Right lobe of liver (tissue), 4 donors: Measurements from ENCODE around the gene ZNF658.
"Not testable (repeated sequence)": the region's sequence is repeated elsewhere in the genome, so short reads cannot be mapped to it uniquely, and the experiment has no call there.

ENCODE experiments used
- CTCF ChIP-seq, 4 donors: fragments of 200-600 bp in 3 of 4; fragments of 450-650 bp in 1 of 4; IDR thresholded peaks; one replicate each; pipeline versions ENCODE4 v1.5.1 to v1.8.0; 2016 to 2022; ENCODE audit warnings: antibody characterized with exemption in 4 of 4, mild to moderate bottlenecking in 2 of 4
- POLR2A ChIP-seq: fragments of 450-650 bp; IDR thresholded peaks from one replicate; pipeline ENCODE4 v1.6.1; 2017; ENCODE audit warnings: antibody characterized with exemption, mild to moderate bottlenecking
- donor health status: DM: no; HTN: no; CAD: no.
- donor health status: DM: no; HTN: no; CAD: no.
- donor health status: DM: no; HTN: yes; CAD: no.

GRCh38 chr9:66936194-66936870, 35.8 kb downstream of the ZNF658 start:
- TF ChIP-seq POLR2A; CTCF (IDR thresholded peaks at IDR 0.05): not testable (repeated sequence)
